Measurements from ENCODE around the gene FGF19. TPM values are rescaled to one million over a fixed set of nuclear protein-coding genes. Genes with fewer than 3 reads are reported as not detected.
"Not testable (repeated sequence)": the region's sequence is repeated elsewhere in the genome, so short reads cannot be mapped to it uniquely, and the experiment has no call there.

Gene FGF19
- polyA plus RNA-seq, 4 donors = 0.62 to 1.7 (median 1.1) TPM

GRCh38 chr11:69697469-69697843 lies 6.4 kb downstream of the FGF19 start:
- DNase-seq (ENCODE audit: low read depth in 4 of 4, low spot score in 3 of 4) = no peak

- no peak for DNase-seq (ENCODE audit: low read depth in 4 of 4, low spot score in 3 of 4)
Measured at GRCh38 chr11:69696749-69697468, 6.9 kb downstream of the FGF19 start.

- DNase-seq (ENCODE audit: low read depth in 4 of 4, low spot score in 3 of 4) = not testable (repeated sequence)
Measured at GRCh38 chr11:69695995-69696394, 7.8 kb downstream of the FGF19 start.

- DNase-seq (ENCODE audit: low read depth in 4 of 4, low spot score in 3 of 4) = no peak
Measured at GRCh38 chr11:69695581-69695980, 8.2 kb downstream of the FGF19 start.

GRCh38 chr11:69694781-69695180 lies 9.0 kb downstream of the FGF19 start:
- no peak for DNase-seq (ENCODE audit: low read depth in 4 of 4, low spot score in 3 of 4)

GRCh38 chr11:69692422-69692821 lies 11.4 kb downstream of the FGF19 start:
- no peak for DNase-seq (ENCODE audit: low read depth in 4 of 4, low spot score in 3 of 4)

- DNase-seq (ENCODE audit: low read depth in 4 of 4, low spot score in 3 of 4) = no peak
Measured at GRCh38 chr11:69691463-69691862, 12.4 kb downstream of the FGF19 start.

GRCh38 chr11:69689484-69690319 lies 14.1 kb downstream of the FGF19 start:
- DNase-seq (ENCODE audit: low read depth in 4 of 4, low spot score in 3 of 4) = no peak

GRCh38 chr11:69687969-69688771 lies 15.7 kb downstream of the FGF19 start:
- not testable (repeated sequence) for DNase-seq (ENCODE audit: low read depth in 4 of 4, low spot score in 3 of 4)

GRCh38 chr11:69686856-69687255 lies 17.0 kb downstream of the FGF19 start:
- DNase-seq (ENCODE audit: low read depth in 4 of 4, low spot score in 3 of 4) = no peak

- DNase-seq (ENCODE audit: low read depth in 4 of 4, low spot score in 3 of 4) = no peak
Measured at GRCh38 chr11:69686452-69686851, 17.4 kb downstream of the FGF19 start.

- DNase-seq (ENCODE audit: low read depth in 4 of 4, low spot score in 3 of 4) = no peak
Measured at GRCh38 chr11:69685348-69685747, 18.5 kb downstream of the FGF19 start.

GRCh38 chr11:69684651-69685050 lies 19.2 kb downstream of the FGF19 start:
- DNase-seq (ENCODE audit: low read depth in 4 of 4, low spot score in 3 of 4) = no peak

- DNase-seq (ENCODE audit: low read depth in 4 of 4, low spot score in 3 of 4) = no peak
Measured at GRCh38 chr11:69683764-69684333, 20.0 kb downstream of the FGF19 start.

GRCh38 chr11:69682681-69683326 lies 21.0 kb downstream of the FGF19 start:
- no peak for DNase-seq (ENCODE audit: low read depth in 4 of 4, low spot score in 3 of 4)

GRCh38 chr11:69682221-69682620 lies 21.6 kb downstream of the FGF19 start:
- DNase-seq (ENCODE audit: low read depth in 4 of 4, low spot score in 3 of 4) = no peak

GRCh38 chr11:69680688-69681087 lies 23.1 kb downstream of the FGF19 start:
- no peak for DNase-seq (ENCODE audit: low read depth in 4 of 4, low spot score in 3 of 4)

GRCh38 chr11:69677749-69678148 lies 26.1 kb downstream of the FGF19 start:
- no peak for DNase-seq (ENCODE audit: low read depth in 4 of 4, low spot score in 3 of 4)

GRCh38 chr11:69674886-69675714 lies 28.7 kb downstream of the FGF19 start, which contains the start of gene LTO1:
Gene LTO1, minus strand, starts transcription at chr11:69675353. Its CDS starts 114 bp downstream, at chr11:69675239.
- DNase-seq (ENCODE audit: low read depth in 4 of 4, low spot score in 3 of 4) = peak; percentile 87 to 97 (median 90)

Measured in right renal pelvis (tissue), 4 donors.